HepG2 (cell line): Measurements from ENCODE around the gene SAMD4A. TPM values are rescaled to one million over a fixed set of nuclear protein-coding genes. Genes with fewer than 3 reads are reported as not detected.

Experiments used
- ADNP ChIP-seq: sonication (generic); formaldehyde crosslinking; IDR thresholded peaks from 2 replicates; pipeline ENCODE4 v1.4.0; 2020; ENCODE audit warnings: missing genetic modification reagents
- CBX2 ChIP-seq, 2 experiments: fragments of 200-600 bp in 1 of 2; sonication (generic); formaldehyde crosslinking in 1 of 2; IDR thresholded peaks; 2 replicates each; pipeline versions ENCODE4 v1.7.0 to v1.8.1; 2018 to 2022; ENCODE audit warnings: low read depth in 2 of 2, low read length in 1 of 2, mild to moderate bottlenecking in 1 of 2, missing genetic modification reagents in 1 of 2
- CREB3 ChIP-seq: sonication (generic); formaldehyde crosslinking; IDR thresholded peaks from 2 replicates; pipeline ENCODE4 v1.5.0; 2020; ENCODE audit warnings: missing genetic modification reagents
- FIP1L1 ChIP-seq: fragments of 200-400 bp; formaldehyde crosslinking; IDR thresholded peaks from 2 replicates; pipeline ENCODE4 v1.6.1; 2018; ENCODE audit warnings: low read depth, mild to moderate bottlenecking, low read length, moderate library complexity, borderline replicate concordance; ENCODE audit not compliant: insufficient read depth
- KLF6 ChIP-seq: IDR thresholded peaks from 2 replicates; pipeline ENCODE4 v1.8.0; 2016; ENCODE audit warnings: missing biosample characterization, missing genetic modification reagents
- MLX ChIP-seq: IDR thresholded peaks from 2 replicates; pipeline ENCODE4 v1.6.1; 2016
- SNAI1 ChIP-seq: sonication (generic); formaldehyde crosslinking; IDR thresholded peaks from 2 replicates; pipeline ENCODE4 v1.5.0; 2020; ENCODE audit warnings: mild to moderate bottlenecking, missing genetic modification reagents, borderline replicate concordance
- SUZ12 ChIP-seq: fragments of 150-350 bp; IDR thresholded peaks from 2 replicates; pipeline ENCODE4 v1.6.1; 2014; ENCODE audit warnings: low read depth, low read length
- SYNCRIP ChIP-seq: fragments of 200-400 bp; formaldehyde crosslinking; IDR thresholded peaks from 2 replicates; pipeline ENCODE4 v1.6.1; 2018; ENCODE audit warnings: mild to moderate bottlenecking, low read depth, low read length; ENCODE audit not compliant: insufficient read depth
- ZHX2 ChIP-seq, 2 experiments: sonication (generic) in 1 of 2; formaldehyde crosslinking in 1 of 2; IDR thresholded peaks; 2 replicates each; pipeline versions ENCODE4 v1.6.1 to v1.9.0; 2014 to 2022; ENCODE audit warnings: antibody characterized with exemption in 1 of 2, borderline replicate concordance in 1 of 2, inconsistent platforms in 1 of 2, low read depth in 1 of 2, missing genetic modification reagents in 1 of 2
- ZNF276 ChIP-seq: sonication (generic); formaldehyde crosslinking; IDR thresholded peaks from 2 replicates; pipeline ENCODE4 v1.4.0; 2020; ENCODE audit warnings: mild to moderate bottlenecking, low read depth, missing genetic modification reagents
- ZNF564 ChIP-seq: sonication (generic); formaldehyde crosslinking; IDR thresholded peaks from 2 replicates; pipeline ENCODE4 v1.8.1; 2023; ENCODE audit warnings: mild to moderate bottlenecking, missing genetic modification reagents
- ZNF660 ChIP-seq: sonication (generic); formaldehyde crosslinking; IDR thresholded peaks from 2 replicates; pipeline ENCODE4 v1.5.1; 2020; ENCODE audit warnings: mild to moderate bottlenecking, low read depth, missing genetic modification reagents, borderline replicate concordance
- ZNF879 ChIP-seq: sonication (generic); formaldehyde crosslinking; IDR thresholded peaks from 2 replicates; pipeline ENCODE4 v1.8.1; 2023; ENCODE audit warnings: missing genetic modification reagents
- ZSCAN31 ChIP-seq: sonication (generic); formaldehyde crosslinking; IDR thresholded peaks from 2 replicates; pipeline ENCODE4 v1.5.0; 2020; ENCODE audit warnings: low read depth, mild to moderate bottlenecking, missing genetic modification reagents
- ZZZ3 ChIP-seq: sonication (generic); formaldehyde crosslinking; IDR thresholded peaks from 2 replicates; pipeline ENCODE4 v1.4.0; 2020; ENCODE audit warnings: missing genetic modification reagents, mild to moderate bottlenecking, borderline replicate concordance
- polyA plus RNA-seq, 8 experiments: library from polyadenylated mRNA; depleted of rRNA in 3 of 8; stranded (reverse) in 7 of 8; unstranded in 1 of 8; fragments of >200 nt; fragmentation: Illumina TruSeq in 4 of 8; extraction: Trizol in 4 of 8; gene quantifications; 2 replicates each; pipeline versions ENCODE4 v1.2.1 to v1.2.3, GENCODE V29; 2011 to 2016; ENCODE audit warnings: low read depth in 4 of 8, missing spikeins in 1 of 8, mixed read lengths in 1 of 8; ENCODE audit not compliant: insufficient read depth in 1 of 8
- total RNA-seq, 5 experiments: library from RNA; depleted of rRNA; stranded (reverse); fragments of >200 nt; fragmentation: Illumina TruSeq; extraction: Trizol; gene quantifications; 2 replicates each; pipeline ENCODE4 v1.2.3, GENCODE V29; 2016; ENCODE audit warnings: low read depth in 1 of 5

Gene SAMD4A
- total and polyA plus RNA-seq, 2 of the 13 experiments (the other 11 are each of a cell fraction or from before 2014, with no cell fraction given): 11.8 to 13.0 TPM

- no peak for TF ChIP-seq FIP1L1
- TF ChIP-seq MLX (CRISPR knock-in tag): no peak
- TF ChIP-seq ZNF276 (CRISPR knock-in tag): no peak
- no peak for TF ChIP-seq ZNF660 (CRISPR knock-in tag)
- TF ChIP-seq SYNCRIP: no peak
- no peak for TF ChIP-seq CREB3
- no peak for TF ChIP-seq SNAI1 (CRISPR knock-in tag)
- no peak for TF ChIP-seq CBX2 (IDR thresholded peaks at IDR 0.05; ENCODE audit: low read depth, low read length)
- no peak for TF ChIP-seq CBX2 (CRISPR knock-in tag; IDR thresholded peaks at IDR 0.05; ENCODE audit: low read depth)
- TF ChIP-seq SUZ12: no peak
- TF ChIP-seq ZHX2 (IDR thresholded peaks at IDR 0.05; ENCODE audit: low read depth): no peak
- TF ChIP-seq ZHX2 (CRISPR knock-in tag; IDR thresholded peaks at IDR 0.05; ENCODE audit: borderline replicate concordance): no peak
- 0 out of 2 replicates have a peak, but pooled peaks have one; percentile 34 for TF ChIP-seq ZNF564 (CRISPR knock-in tag)
- no peak for TF ChIP-seq KLF6 (CRISPR knock-in tag)
- TF ChIP-seq ZSCAN31 (CRISPR knock-in tag): 0 out of 2 replicates have a peak, but pooled peaks have one; percentile 23
- TF ChIP-seq ZNF879 (CRISPR knock-in tag): no peak
- no peak for TF ChIP-seq ZZZ3
- TF ChIP-seq ADNP (CRISPR knock-in tag): no peak
These were observed 972 bp downstream of the SAMD4A start (continued) for GRCh38 chr14:54567639-54568561.
